SJSA1 (cell line): Measurements from ENCODE around the gene BAZ1B. TPM values are rescaled to one million over a fixed set of nuclear protein-coding genes. Genes with fewer than 3 reads are reported as not detected.
"Not testable (repeated sequence)": the region's sequence is repeated elsewhere in the genome, so short reads cannot be mapped to it uniquely, and the experiment has no call there.

ENCODE experiments used
- DNase-seq, 2 experiments: peaks; one replicate each; pipeline ENCODE4 v3.0.0-alpha.2; 2015 to 2020; ENCODE audit warnings: low spot score in 2 of 2, low read depth in 1 of 2
- H3K27ac ChIP-seq: fragments of 250-450 bp; sonication (Bioruptor Pico); 2 replicates; pipeline ENCODE4 v1.5.1; 2020; ENCODE audit warnings: mild to moderate bottlenecking, moderate library complexity
- H3K27me3 ChIP-seq: fragments of 250-450 bp; sonication (Bioruptor Pico); replicated peaks from 2 replicates; pipeline ENCODE4 v1.5.1; 2020; ENCODE audit warnings: mild to moderate bottlenecking, moderate library complexity
- H3K36me3 ChIP-seq: fragments of 250-450 bp; sonication (Bioruptor Pico); 2 replicates; pipeline ENCODE4 v1.5.1; 2020; ENCODE audit warnings: mild to moderate bottlenecking
- H3K4me1 ChIP-seq: fragments of 250-450 bp; sonication (Bioruptor Pico); replicated peaks from 2 replicates; pipeline ENCODE4 v1.6.1; 2021; ENCODE audit warnings: mild to moderate bottlenecking
- H3K4me3 ChIP-seq: fragments of 250-450 bp; sonication (Bioruptor Pico); 2 replicates; pipeline ENCODE4 v1.5.1; 2020; ENCODE audit warnings: mild to moderate bottlenecking
- H3K9me3 ChIP-seq: fragments of 250-450 bp; sonication (Bioruptor Pico); replicated peaks from 2 replicates; pipeline ENCODE4 v1.5.1; 2020; ENCODE audit warnings: mild to moderate bottlenecking
- total RNA-seq: library from RNA; depleted of rRNA; stranded (reverse); fragments of >200 nt; shearing (Covaris generic); gene quantifications from 2 replicates; pipeline ENCODE4 v1.2.3, GENCODE V29; 2014

Gene BAZ1B
- total RNA-seq, 1 experiment from 2014 or later, result 86.5 TPM

GRCh38 chr7:73504920-73505319 is 17.2 kb downstream of the BAZ1B start:
- Histone ChIP-seq H3K4me1 (no peaks in the 10 kb centered on the region), H3K36me3 (peaks cover 95% of the 10 kb centered on the region), H3K4me3 (no peak overlapping the region)

GRCh38 chr7:73504017-73504416 is 18.1 kb downstream of the BAZ1B start:
- Histone ChIP-seq H3K4me3 (no peak overlapping the region), H3K36me3 (peaks cover 95% of the 10 kb centered on the region), H3K4me1 (no peaks in the 10 kb centered on the region), H3K9me3 (no peaks in the 10 kb centered on the region), H3K27me3 (no peaks in the 10 kb centered on the region), H3K27ac (no peak overlapping the region)
- DNase-seq, result no peak

More at GRCh38 chr7:73504920-73505319, 17.2 kb downstream of the BAZ1B start:
- no peak for DNase-seq
- no peak overlapping the region for H3K27ac ChIP-seq
- H3K27me3 ChIP-seq, result no peaks in the 10 kb centered on the region
- H3K9me3 ChIP-seq, result no peaks in the 10 kb centered on the region

- H3K4me3 ChIP-seq, result no peak overlapping the region
- no peak overlapping the region for H3K27ac ChIP-seq
- no peaks in the 10 kb centered on the region for H3K27me3 ChIP-seq
- peaks cover 95% of the 10 kb centered on the region for H3K36me3 ChIP-seq
- no peaks in the 10 kb centered on the region for H3K9me3 ChIP-seq
- no peaks in the 10 kb centered on the region for H3K4me1 ChIP-seq
- DNase-seq, result no peak
Measured at GRCh38 chr7:73503229-73503628, 18.9 kb downstream of the BAZ1B start.

- Histone ChIP-seq H3K9me3 (no peaks in the 10 kb centered on the region; the same call in 1 of the 2 replicates), H3K4me1 (no peaks in the 10 kb centered on the region), H3K4me3 (no peak overlapping the region), H3K36me3 (peaks cover 98% of the 10 kb centered on the region), H3K27ac (no peak overlapping the region), H3K27me3 (no peaks in the 10 kb centered on the region)
- DNase-seq, result no peak
Measured at GRCh38 chr7:73496626-73497025, 25.5 kb downstream of the BAZ1B start.

GRCh38 chr7:73495507-73495906 is 26.6 kb downstream of the BAZ1B start:
- not testable (repeated sequence) for H3K4me3 ChIP-seq, H3K27ac ChIP-seq, DNase-seq, H3K4me1 ChIP-seq, H3K9me3 ChIP-seq, H3K27me3 ChIP-seq
- peaks cover 99% of the 10 kb centered on the region for H3K36me3 ChIP-seq

- Histone ChIP-seq H3K36me3 (peaks cover 97% of the 10 kb centered on the region), H3K4me3 (no peak overlapping the region), H3K9me3 (no peaks in the 10 kb centered on the region; the same call in 1 of the 2 replicates), H3K27ac (no peak overlapping the region), H3K27me3 (no peaks in the 10 kb centered on the region), H3K4me1 (no peaks in the 10 kb centered on the region)
- no peak for DNase-seq
Measured at GRCh38 chr7:73489976-73490375, 32.1 kb downstream of the BAZ1B start.

GRCh38 chr7:73487486-73487885 is 34.6 kb downstream of the BAZ1B start:
- no peaks in the 10 kb centered on the region for H3K27me3 ChIP-seq
- H3K27ac ChIP-seq, result no peak overlapping the region
- H3K9me3 ChIP-seq, result no peaks in the 10 kb centered on the region
- no peaks in the 10 kb centered on the region for H3K4me1 ChIP-seq
- peaks cover 97% of the 10 kb centered on the region for H3K36me3 ChIP-seq
- no peak overlapping the region for H3K4me3 ChIP-seq
- DNase-seq, result no peak

- H3K36me3 ChIP-seq, result peaks cover 89% of the 10 kb centered on the region
- H3K4me3 ChIP-seq, result no peak overlapping the region
- H3K4me1 ChIP-seq, result no peaks in the 10 kb centered on the region
- H3K27me3 ChIP-seq, result no peaks in the 10 kb centered on the region
- no peaks in the 10 kb centered on the region for H3K9me3 ChIP-seq
- DNase-seq, result no peak
- H3K27ac ChIP-seq, result no peak overlapping the region
Measured at GRCh38 chr7:73483171-73483570, 38.9 kb downstream of the BAZ1B start.

GRCh38 chr7:73482746-73483145 is 39.3 kb downstream of the BAZ1B start:
- Histone ChIP-seq H3K27ac (no peak overlapping the region), H3K36me3 (peaks cover 89% of the 10 kb centered on the region), H3K9me3 (no peaks in the 10 kb centered on the region), H3K27me3 (no peaks in the 10 kb centered on the region), H3K4me1 (no peaks in the 10 kb centered on the region), H3K4me3 (no peak overlapping the region)
- DNase-seq, result no peak

- H3K36me3 ChIP-seq, result peaks cover 89% of the 10 kb centered on the region
- not testable (repeated sequence) for H3K27me3 ChIP-seq, H3K9me3 ChIP-seq, H3K27ac ChIP-seq, DNase-seq, H3K4me3 ChIP-seq, H3K4me1 ChIP-seq
Measured at GRCh38 chr7:73481521-73481920, 40.6 kb downstream of the BAZ1B start.

GRCh38 chr7:73478549-73478948 is 43.5 kb downstream of the BAZ1B start:
- no peaks in the 10 kb centered on the region for H3K9me3 ChIP-seq
- H3K27ac ChIP-seq, result no peak overlapping the region
- H3K4me3 ChIP-seq, result no peak overlapping the region
- no peaks in the 10 kb centered on the region for H3K27me3 ChIP-seq
- peaks cover 88% of the 10 kb centered on the region for H3K36me3 ChIP-seq
- no peak for DNase-seq
- no peaks in the 10 kb centered on the region for H3K4me1 ChIP-seq

GRCh38 chr7:73477376-73477775 is 44.7 kb downstream of the BAZ1B start:
- Histone ChIP-seq H3K36me3 (peaks cover 87% of the 10 kb centered on the region), H3K9me3 (no peaks in the 10 kb centered on the region), H3K27ac (no peak overlapping the region), H3K4me3 (no peak overlapping the region), H3K4me1 (no peaks in the 10 kb centered on the region), H3K27me3 (no peaks in the 10 kb centered on the region)
- no peak for DNase-seq

- no peak for DNase-seq
- H3K4me1 ChIP-seq, result no peaks in the 10 kb centered on the region
- no peaks in the 10 kb centered on the region for H3K9me3 ChIP-seq
- H3K27ac ChIP-seq, result no peak overlapping the region
- no peak overlapping the region for H3K4me3 ChIP-seq
- peaks cover 99% of the 10 kb centered on the region for H3K36me3 ChIP-seq
- no peaks in the 10 kb centered on the region for H3K27me3 ChIP-seq
Measured at GRCh38 chr7:73470208-73470607, 51.9 kb downstream of the BAZ1B start.

- not testable (repeated sequence) for DNase-seq, H3K9me3 ChIP-seq, H3K4me1 ChIP-seq, H3K27me3 ChIP-seq, H3K27ac ChIP-seq, H3K4me3 ChIP-seq
- peaks cover 100% of the 10 kb centered on the region for H3K36me3 ChIP-seq
Measured at GRCh38 chr7:73467046-73467445, 55.0 kb downstream of the BAZ1B start.

GRCh38 chr7:73466112-73466511 is 56.0 kb downstream of the BAZ1B start:
- no peak for DNase-seq
- Histone ChIP-seq H3K36me3 (peaks cover 100% of the 10 kb centered on the region), H3K9me3 (no peaks in the 10 kb centered on the region), H3K27ac (no peak overlapping the region), H3K4me3 (no peak overlapping the region), H3K4me1 (no peaks in the 10 kb centered on the region), H3K27me3 (no peaks in the 10 kb centered on the region)
